IPS-18c (cell line): ENCODE results near the gene SOX21.
A peak's percentile ranks its signal among the peaks of the same experiment; 100 is the strongest.
"Not testable (repeated sequence)": the region's sequence is repeated elsewhere in the genome, so short reads cannot be mapped to it uniquely, and the experiment has no call there.

Experiments
- H3K4me3 ChIP-seq: 2 replicates; pipeline ENCODE4 v1.7.0; 2013; ENCODE audit warnings: low read depth, mild to moderate bottlenecking, low read length, moderate library complexity; ENCODE audit not compliant: insufficient read depth
- H3K9me3 ChIP-seq: one replicate; pipeline ENCODE4 v1.6.1; 2013; ENCODE audit warnings: mild to moderate bottlenecking, low read length, moderate library complexity; ENCODE audit not compliant: control insufficient read depth, insufficient read depth

SOX21 gene

DNA sequence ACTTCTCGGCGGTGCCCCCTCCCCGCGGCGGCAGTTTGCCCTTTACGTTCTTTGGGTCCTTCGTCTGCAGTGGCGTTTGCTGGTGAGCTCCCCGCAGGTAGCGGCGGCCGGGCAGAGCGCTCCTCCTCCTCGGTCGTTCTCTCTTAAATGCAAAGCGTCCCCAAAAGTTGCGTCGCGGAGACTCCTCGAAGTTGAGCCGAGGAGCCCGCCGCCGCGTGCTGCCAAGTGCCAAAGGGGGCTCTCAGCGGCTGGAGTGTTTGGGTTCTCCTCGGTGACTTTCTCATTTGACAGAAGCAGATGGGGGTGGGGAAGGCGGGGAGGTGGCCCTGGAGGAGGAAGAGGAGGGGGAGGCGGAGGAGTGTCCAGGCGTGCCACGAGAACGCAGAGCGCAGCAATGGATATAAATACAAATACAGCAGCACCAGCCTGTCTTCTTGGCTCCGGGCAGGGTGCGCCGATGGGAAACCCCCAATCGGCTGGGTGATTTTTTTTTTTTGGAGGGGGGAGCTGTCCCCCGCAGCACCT is at the start of gene SOX21:
Gene SOX21 (minus strand): TSS at position 259 of the 525 bp plus-strand sequence. CDS start 496 bp downstream, outside the sequence.
- no peaks in the 10 kb centered on the region for H3K9me3 ChIP-seq
- peak within 1 kb of the TSS; percentile 77 for H3K4me3 ChIP-seq

- no peak overlapping the region for H3K4me3 ChIP-seq
- peaks cover 4% of the 10 kb centered on the region for H3K9me3 ChIP-seq
Measured at GRCh38 chr13:94761407-94761806, 49.1 kb upstream of the SOX21 start.

GRCh38 chr13:94759120-94759728 is 46.9 kb upstream of the SOX21 start:
- Histone ChIP-seq H3K9me3 (peaks cover 4% of the 10 kb centered on the region), H3K4me3 (no peak overlapping the region)

GRCh38 chr13:94758436-94758960 is 46.2 kb upstream of the SOX21 start:
- H3K4me3 ChIP-seq, result no peak overlapping the region
- H3K9me3 ChIP-seq, result peaks cover 4% of the 10 kb centered on the region

- Histone ChIP-seq H3K9me3 (no peaks in the 10 kb centered on the region), H3K4me3 (no peak overlapping the region)
Measured at GRCh38 chr13:94753327-94753726, 41.0 kb upstream of the SOX21 start.

GRCh38 chr13:94749162-94749561 is 36.8 kb upstream of the SOX21 start:
- Histone ChIP-seq H3K9me3 (no peaks in the 10 kb centered on the region), H3K4me3 (no peak overlapping the region)

GRCh38 chr13:94739235-94739634 is 26.9 kb upstream of the SOX21 start:
- H3K9me3 ChIP-seq, result no peaks in the 10 kb centered on the region

GRCh38 chr13:94731028-94731427 is 18.7 kb upstream of the SOX21 start:
- no peak overlapping the region for H3K4me3 ChIP-seq
- H3K9me3 ChIP-seq, result no peaks in the 10 kb centered on the region

More at GRCh38 chr13:94739235-94739634, 26.9 kb upstream of the SOX21 start:
- no peak overlapping the region for H3K4me3 ChIP-seq

DNA sequence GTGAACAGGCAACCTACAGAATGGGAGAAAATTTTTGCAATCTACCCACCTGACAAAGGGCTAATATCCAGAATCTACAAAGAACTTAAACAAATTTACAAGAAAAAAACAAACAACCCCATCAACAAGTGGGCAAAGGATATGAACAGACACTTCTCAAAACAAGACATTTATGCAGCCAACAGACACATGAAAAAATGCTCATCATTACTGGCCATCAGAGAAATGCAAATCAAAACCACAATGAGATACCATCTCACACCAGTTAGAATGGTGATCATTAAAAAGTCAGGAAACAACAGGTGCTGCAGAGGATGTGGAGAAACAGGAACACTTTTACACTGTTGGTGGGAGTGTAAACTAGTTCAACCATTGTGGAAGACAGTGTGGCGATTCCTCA is 17.6 kb upstream of the SOX21 start:
- not testable (repeated sequence) for H3K4me3 ChIP-seq, H3K9me3 ChIP-seq

GRCh38 chr13:94726425-94726824 is 14.1 kb upstream of the SOX21 start:
- H3K9me3 ChIP-seq, result no peaks in the 10 kb centered on the region
- no peak overlapping the region for H3K4me3 ChIP-seq

DNA sequence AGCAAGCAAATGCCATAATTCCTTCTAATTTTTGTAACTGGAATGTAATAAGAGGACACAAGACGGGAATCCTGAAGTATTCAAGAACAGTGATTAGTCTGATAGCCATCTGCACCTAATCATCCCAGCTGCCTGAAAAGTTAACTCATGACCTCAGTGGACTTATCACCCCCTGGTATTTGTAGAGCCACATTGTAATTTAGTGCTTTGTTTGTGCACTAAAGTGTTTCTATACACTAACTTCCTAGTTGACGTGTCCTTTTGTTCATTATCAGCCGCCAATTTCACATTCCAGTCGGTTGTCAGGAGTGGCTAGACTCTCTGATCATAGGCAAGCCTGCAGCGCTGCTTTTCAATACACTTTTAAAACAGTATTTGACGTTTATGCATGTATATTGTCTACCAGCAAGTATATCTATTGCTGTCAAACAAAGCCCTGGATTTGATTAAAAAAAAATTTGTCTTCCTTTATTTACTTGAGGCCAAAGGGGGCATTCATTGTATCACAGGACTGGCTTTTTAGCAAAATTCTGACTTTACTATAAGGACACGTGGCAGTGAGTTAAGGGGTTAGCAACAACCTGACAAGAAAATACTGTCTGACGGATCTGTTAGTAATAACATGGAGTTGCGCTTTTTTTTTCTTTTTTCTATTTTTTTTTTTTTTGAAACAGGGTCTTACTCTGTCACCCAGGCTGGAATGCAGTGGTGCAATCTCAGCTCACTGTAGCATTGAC is 10.4 kb upstream of the SOX21 start:
- H3K4me3 ChIP-seq, result no peak overlapping the region
- H3K9me3 ChIP-seq, result no peaks in the 10 kb centered on the region

- not testable (repeated sequence) for H3K9me3 ChIP-seq, H3K4me3 ChIP-seq
Measured at GRCh38 chr13:94718697-94719096, 6.4 kb upstream of the SOX21 start.

GRCh38 chr13:94717916-94718315 is 5.6 kb upstream of the SOX21 start:
- H3K9me3 ChIP-seq, result no peaks in the 10 kb centered on the region

DNA sequence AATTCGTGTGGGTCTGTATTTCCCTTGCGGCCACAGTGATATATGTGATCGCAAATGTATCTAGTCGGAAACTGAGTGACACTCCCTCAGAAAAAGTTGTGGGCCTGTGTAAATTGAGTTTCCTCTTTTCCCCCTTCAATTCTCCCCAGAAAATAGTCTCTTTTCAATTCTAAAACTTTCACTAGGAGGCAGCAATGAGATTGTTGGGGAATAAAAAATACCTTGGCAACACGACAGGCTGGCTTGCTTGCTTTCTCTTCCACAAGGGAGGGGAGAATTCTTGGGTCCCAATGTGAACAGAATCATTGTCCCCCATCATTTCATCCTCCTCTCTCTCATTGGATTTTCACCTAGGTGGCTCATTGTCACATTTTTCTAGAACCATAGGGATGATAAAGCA is 3.7 kb upstream of the SOX21 start:
- no peaks in the 10 kb centered on the region for H3K9me3 ChIP-seq
- no peak overlapping the region for H3K4me3 ChIP-seq

More at GRCh38 chr13:94717916-94718315, 5.6 kb upstream of the SOX21 start:
- H3K4me3 ChIP-seq, result no peak overlapping the region

DNA sequence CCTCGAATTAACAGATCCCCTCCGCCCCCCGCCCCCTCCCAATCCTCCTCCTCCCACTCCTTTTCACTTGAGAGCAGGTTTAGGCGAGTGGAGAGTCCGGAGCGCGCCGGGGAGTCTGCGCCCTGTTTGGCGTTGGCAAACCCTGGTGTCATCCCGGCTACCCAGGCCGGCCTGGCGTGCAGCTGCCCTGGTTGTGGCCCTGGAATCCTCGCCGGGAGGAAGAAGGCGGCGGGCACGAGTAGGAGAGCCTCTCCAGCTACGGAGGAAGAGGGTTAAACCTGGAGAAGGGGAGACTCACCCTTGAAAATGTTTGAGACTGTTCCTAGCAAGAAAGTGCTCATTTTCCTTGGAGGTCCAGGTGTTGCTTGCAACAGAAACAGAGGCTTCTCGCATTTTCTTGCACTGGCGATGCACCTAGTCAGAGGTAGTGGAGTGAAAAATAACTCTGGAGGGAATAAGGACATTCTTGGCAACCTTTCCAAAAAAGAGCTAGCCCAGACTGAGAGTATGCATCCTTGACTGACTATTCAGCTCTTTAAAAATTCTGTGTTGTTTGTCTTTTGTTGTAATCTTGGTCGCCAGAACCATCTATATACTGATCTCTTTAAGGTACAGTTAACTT is 1.3 kb upstream of the SOX21 start:
- Histone ChIP-seq H3K4me3 (peak overlapping the region; percentile 77), H3K9me3 (no peaks in the 10 kb centered on the region)

DNA sequence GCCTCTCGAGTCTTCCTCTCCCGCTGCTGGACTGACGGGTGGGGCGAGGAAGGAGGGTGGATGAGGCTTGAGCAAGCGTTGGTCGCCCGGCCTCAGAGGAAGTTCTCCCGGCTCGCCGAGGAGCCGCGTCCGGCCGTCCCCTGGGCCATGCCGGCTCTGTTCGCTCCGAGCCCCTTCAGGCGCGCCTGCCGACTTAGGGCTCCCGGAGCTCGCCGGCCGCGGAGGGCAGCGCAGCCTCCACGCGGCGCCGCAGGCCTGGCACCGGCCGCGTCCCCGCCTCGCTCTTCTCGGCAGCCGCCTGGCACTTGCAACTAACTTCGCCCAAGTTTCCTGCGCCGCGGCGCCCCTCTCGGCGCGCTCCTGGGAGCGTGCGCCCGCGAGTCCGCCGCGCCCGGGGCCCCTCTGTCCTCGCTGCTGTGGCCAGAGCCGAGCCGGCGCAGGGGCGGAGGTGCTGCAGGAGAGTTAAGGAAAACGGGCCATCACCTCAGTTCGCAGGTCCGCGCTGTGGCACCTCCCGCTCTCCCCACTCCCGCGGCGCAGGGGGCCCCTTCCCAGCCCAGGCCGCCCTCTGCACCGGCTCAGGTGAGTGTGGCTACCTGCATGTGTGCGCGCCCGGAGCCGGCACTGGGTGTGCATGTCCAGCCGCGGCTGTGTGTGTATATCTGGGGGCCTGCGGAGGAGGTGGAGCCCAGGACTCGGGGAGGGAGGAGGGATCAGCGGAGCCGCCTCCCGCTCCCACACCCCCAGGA is 641 bp upstream of the SOX21 start:
- Histone ChIP-seq H3K9me3 (no peaks in the 10 kb centered on the region), H3K4me3 (peak overlapping the region; percentile 77)
